ENCODE measurements around the gene CERS6.

DNA sequence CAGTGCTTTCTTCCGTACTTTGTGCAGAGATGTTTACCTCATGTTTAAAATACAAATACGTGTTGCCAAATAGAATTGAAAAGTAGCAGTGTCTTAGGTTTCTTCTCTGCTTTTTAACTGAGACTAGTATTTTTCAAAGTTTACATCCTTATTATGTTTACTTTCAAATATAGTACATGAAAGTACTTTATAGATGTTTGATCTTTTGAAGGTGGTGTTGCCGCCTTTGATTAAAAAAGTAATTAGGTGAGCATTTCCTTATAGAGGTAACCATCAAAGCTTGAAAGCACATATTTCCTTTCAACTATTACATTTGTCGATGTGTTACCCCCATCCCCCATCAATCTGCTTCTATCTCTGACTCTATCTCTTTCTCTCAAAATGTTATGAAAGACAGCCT lies 87.0 kb downstream of the CERS6 start:
- TF ChIP-seq, protein P1, sequence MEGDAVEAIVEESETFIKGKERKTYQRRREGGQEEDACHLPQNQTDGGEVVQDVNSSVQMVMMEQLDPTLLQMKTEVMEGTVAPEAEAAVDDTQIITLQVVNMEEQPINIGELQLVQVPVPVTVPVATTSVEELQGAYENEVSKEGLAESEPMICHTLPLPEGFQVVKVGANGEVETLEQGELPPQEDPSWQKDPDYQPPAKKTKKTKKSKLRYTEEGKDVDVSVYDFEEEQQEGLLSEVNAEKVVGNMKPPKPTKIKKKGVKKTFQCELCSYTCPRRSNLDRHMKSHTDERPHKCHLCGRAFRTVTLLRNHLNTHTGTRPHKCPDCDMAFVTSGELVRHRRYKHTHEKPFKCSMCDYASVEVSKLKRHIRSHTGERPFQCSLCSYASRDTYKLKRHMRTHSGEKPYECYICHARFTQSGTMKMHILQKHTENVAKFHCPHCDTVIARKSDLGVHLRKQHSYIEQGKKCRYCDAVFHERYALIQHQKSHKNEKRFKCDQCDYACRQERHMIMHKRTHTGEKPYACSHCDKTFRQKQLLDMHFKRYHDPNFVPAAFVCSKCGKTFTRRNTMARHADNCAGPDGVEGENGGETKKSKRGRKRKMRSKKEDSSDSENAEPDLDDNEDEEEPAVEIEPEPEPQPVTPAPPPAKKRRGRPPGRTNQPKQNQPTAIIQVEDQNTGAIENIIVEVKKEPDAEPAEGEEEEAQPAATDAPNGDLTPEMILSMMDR (IDR thresholded peaks at IDR 0.05), result no peak
- TF ChIP-seq POLR2A (IDR thresholded peaks at IDR 0.05), result no peak

Data from thyroid gland (tissue), 4 donors.